HCT116 (cell line): ENCODE measurements around the gene DGKZ. TPM values are rescaled to one million over a fixed set of nuclear protein-coding genes. Genes with fewer than 3 reads are reported as not detected.
A peak's percentile ranks its signal among the peaks of the same experiment; 100 is the strongest.

Source experiments
- ATAC-seq: fragments of 200-7000 bp; cut with Tn5 transposase; 2 replicates; pipeline ENCODE4 v1.9.1; 2020; ENCODE audit warnings: mild to moderate bottlenecking, moderate library complexity
- BruUV-seq: library from RNA; stranded (reverse); fragments of 400-500 nt; replicated peaks from 2 replicates; lab custom pipeline; 2021; lab: Mats Ljungman, UMichigan
- CTCF ChIA-PET: fragments of 300-600 bp; sonication (Branson Sonifier 250); formaldehyde crosslinking; loops from one replicate; lab custom pipeline; 2021; ENCODE audit warnings: antibody characterized with exemption; lab: Charles Lee
- POLR2A ChIA-PET: fragments of 300-600, 350-600 bp; sonication (Branson Sonifier 250); formaldehyde crosslinking; loops from one replicate; lab custom pipeline; 2021; ENCODE audit warnings: antibody characterized with exemption; lab: Charles Lee
- RAD21 ChIA-PET, 2 experiments: fragments of 300-600 bp; sonication (Branson Sonifier 250); formaldehyde crosslinking; loops; one replicate each; lab custom pipeline; 2023; ENCODE audit warnings: low total read pairs in 2 of 2; ENCODE audit not compliant: uncharacterized antibody in 2 of 2, unreplicated experiment in 2 of 2, low non-redundant PET in 1 of 2; lab: Charles Lee
- DNase-seq: peaks from one replicate; pipeline ENCODE4 v3.0.0-alpha.2; 2010; ENCODE audit warnings: low read depth, low spot score
- H2AFZ ChIP-seq: fragments of 200-600 bp; shearing (Covaris generic), sonication (generic); 2 replicates; pipeline ENCODE4 v1.6.1; 2017; ENCODE audit warnings: low read depth, mixed run types, mixed read lengths, antibody characterized with exemption, low read length; ENCODE audit not compliant: poor library complexity, severe bottlenecking
- H3K27ac ChIP-seq: 2 replicates; pipeline ENCODE4 v1.5.1; 2012; ENCODE audit warnings: low read depth, low read length
- H3K27me3 ChIP-seq: fragments of 200-600 bp; sonication (generic); 2 replicates; pipeline ENCODE4 v1.6.1; 2016; ENCODE audit warnings: mixed run types, low read length, mixed read lengths; ENCODE audit not compliant: insufficient read depth
- H3K36me3 ChIP-seq, 2 experiments: fragments of 200-500 bp in 1 of 2; fragments of 200-600 bp in 1 of 2; sonication (Bioruptor generic) in 1 of 2; sonication (generic) in 1 of 2; 2 replicates each; pipeline versions ENCODE4 v1.5.1 to v1.6.1; 2014 to 2016; ENCODE audit warnings: low read length in 2 of 2, inconsistent platforms in 1 of 2, mixed read lengths in 1 of 2, mixed run types in 1 of 2; ENCODE audit not compliant: insufficient read depth in 2 of 2, control insufficient read depth in 1 of 2
- H3K4me1 ChIP-seq, 2 experiments: fragments of 200-600 bp in 1 of 2; sonication (generic) in 1 of 2; 2 replicates each; pipeline versions ENCODE4 v1.5.1 to v1.6.1; 2012 to 2017; ENCODE audit warnings: low read length in 2 of 2, inconsistent platforms in 1 of 2, mild to moderate bottlenecking in 1 of 2, mixed read lengths in 1 of 2, mixed run types in 1 of 2, moderate library complexity in 1 of 2; ENCODE audit not compliant: insufficient read depth in 2 of 2, control insufficient read depth in 1 of 2
- H3K4me2 ChIP-seq: fragments of 200-600 bp; sonication (generic); 2 replicates; pipeline ENCODE4 v1.6.1; 2017; ENCODE audit warnings: mixed run types, low read length, mixed read lengths
- H3K4me3 ChIP-seq, 2 experiments: fragments of 200-600 bp in 1 of 2; sonication (generic) in 1 of 2; replicated peaks in 1 of 2; 2 replicates each; pipeline ENCODE4 v1.5.1; 2011 to 2016; ENCODE audit warnings: low read length in 2 of 2, control low read depth in 1 of 2, low read depth in 1 of 2, mild to moderate bottlenecking in 1 of 2, mixed read lengths in 1 of 2, mixed run types in 1 of 2
- H3K79me2 ChIP-seq: fragments of 200-600 bp; sonication (generic); 2 replicates; pipeline ENCODE4 v1.6.1; 2017; ENCODE audit warnings: mild to moderate bottlenecking, mixed run types, low read length, moderate library complexity, mixed read lengths; ENCODE audit not compliant: insufficient read depth
- H3K9ac ChIP-seq: fragments of 200-600 bp; sonication (generic); 2 replicates; pipeline ENCODE4 v1.6.1; 2016; ENCODE audit warnings: low read length, mixed read lengths
- H3K9me2 ChIP-seq: fragments of 200-600 bp; sonication (generic), shearing (Covaris generic); 2 replicates; pipeline ENCODE4 v1.6.1; 2017; ENCODE audit warnings: mixed run types, mild to moderate bottlenecking, moderate library complexity; ENCODE audit not compliant: insufficient read depth
- H3K9me3 ChIP-seq, 2 experiments: fragments of 200-500 bp in 1 of 2; fragments of 200-600 bp in 1 of 2; sonication (Bioruptor generic) in 1 of 2; sonication (generic) in 1 of 2; 2 replicates each; pipeline ENCODE4 v1.6.1; 2014 to 2017; ENCODE audit warnings: low read length in 2 of 2, mixed read lengths in 2 of 2, inconsistent platforms in 1 of 2, low read depth in 1 of 2, mild to moderate bottlenecking in 1 of 2, mixed run types in 1 of 2, moderate library complexity in 1 of 2; ENCODE audit not compliant: control insufficient read depth in 1 of 2, insufficient read depth in 1 of 2
- H4K20me1 ChIP-seq: fragments of 200-600 bp; sonication (generic), shearing (Covaris generic); 2 replicates; pipeline ENCODE4 v1.6.1; 2017; ENCODE audit warnings: mixed run types, mild to moderate bottlenecking, moderate library complexity; ENCODE audit not compliant: insufficient read depth
- EZH2 ChIP-seq: fragments of 200-600 bp; sonication (generic); IDR thresholded peaks from 2 replicates; pipeline ENCODE4 v1.6.1; 2017; ENCODE audit warnings: antibody characterized with exemption, mixed run types
- FOSL1 ChIP-seq: IDR thresholded peaks from 2 replicates; pipeline ENCODE4 v1.6.1; 2012; ENCODE audit warnings: low read depth
- JUND ChIP-seq: IDR thresholded peaks from 2 replicates; pipeline ENCODE4 v1.6.1; 2012
- POLR2A ChIP-seq: IDR thresholded peaks from 2 replicates; pipeline ENCODE4 v1.7.0; 2011; ENCODE audit warnings: borderline replicate concordance; ENCODE audit not compliant: insufficient read depth, insufficient read length; ENCODE audit errors: extremely low read depth
- POLR2AphosphoS5 ChIP-seq: IDR thresholded peaks from 2 replicates; pipeline ENCODE4 v1.6.1; 2011; ENCODE audit warnings: mild to moderate bottlenecking, low read depth, low read length, moderate library complexity
- RAD21 ChIP-seq: IDR thresholded peaks from 2 replicates; pipeline ENCODE4 v1.6.1; 2012; ENCODE audit warnings: low read depth, mild to moderate bottlenecking
- REST ChIP-seq: IDR thresholded peaks from 2 replicates; pipeline ENCODE4 v1.6.1; 2012; ENCODE audit warnings: low read depth
- SIN3A ChIP-seq: IDR thresholded peaks from 2 replicates; pipeline ENCODE4 v1.6.1; 2012; ENCODE audit warnings: low read depth
- SRF ChIP-seq: IDR thresholded peaks from 2 replicates; pipeline ENCODE4 v1.6.1; 2012; ENCODE audit warnings: low read depth
- YY1 ChIP-seq: IDR thresholded peaks from 2 replicates; pipeline ENCODE4 v1.6.1; 2011; ENCODE audit warnings: low read length, low read depth, moderate library complexity, mild to moderate bottlenecking; ENCODE audit not compliant: insufficient replicate concordance; ENCODE audit errors: extremely low read depth
- intact Hi-C: fragments of 100-400 bp; cut with micrococcal nuclease; formaldehyde crosslinking; loops from 2 replicates; pipeline ENCODE4 v1.10.0; 2022
- total RNA-seq: library from RNA; stranded (reverse); gene quantifications from one replicate; pipeline ENCODE4 v1.2.1, GENCODE V29; 2021; ENCODE audit not compliant: unreplicated experiment
- TF ChIP-seq, protein P1 (sequence below): IDR thresholded peaks from 2 replicates; pipeline ENCODE4 v1.6.1; 2011; ENCODE audit warnings: mild to moderate bottlenecking, low read length, moderate library complexity; ENCODE audit not compliant: insufficient replicate concordance; ENCODE audit errors: extremely low read depth
- TF ChIP-seq, protein P2 (sequence below): IDR thresholded peaks from 2 replicates; pipeline ENCODE4 v1.6.1; 2012

The DGKZ gene
- total RNA-seq, 1 experiment from 2014 or later = 70.2 TPM

DNA sequence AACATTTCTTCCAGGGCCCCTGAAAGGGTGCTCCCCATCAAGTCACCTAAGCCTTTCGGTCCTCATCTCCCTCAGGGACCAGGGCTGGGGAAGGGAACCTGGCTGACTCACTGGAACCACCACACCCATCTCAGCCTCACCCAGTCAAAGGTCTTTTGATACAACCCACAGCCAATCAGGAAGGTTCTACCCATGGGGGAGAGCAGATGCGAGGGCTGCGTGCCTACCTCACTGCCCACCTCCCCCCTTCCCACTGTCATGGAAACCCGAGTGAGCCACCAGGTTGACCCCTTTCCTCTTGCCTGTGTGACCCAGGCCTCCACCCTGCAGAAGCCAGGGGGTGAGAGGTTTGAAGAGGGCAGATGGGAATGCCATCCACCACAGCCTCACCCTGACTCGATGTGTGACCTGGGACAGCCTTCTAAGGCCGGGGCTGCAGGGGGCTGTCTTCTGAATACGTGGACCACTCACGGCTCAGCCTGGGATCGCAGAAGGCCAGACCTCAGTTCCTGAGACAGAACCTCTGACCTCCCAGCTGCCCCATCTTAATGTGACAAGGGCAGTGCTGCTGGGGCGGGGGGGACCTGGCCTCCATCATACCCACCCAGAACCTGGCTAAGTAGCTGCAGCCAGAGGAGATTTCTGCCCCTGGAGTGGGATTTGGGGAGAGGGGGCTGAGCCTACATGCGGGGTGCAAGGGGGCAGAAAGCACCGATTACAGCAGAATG lies 36.9 kb downstream of the DGKZ start:
- peak; percentile 40 for ATAC-seq
- Histone ChIP-seq H2AFZ (no peak overlapping the region), H4K20me1 (no peaks in the 10 kb centered on the region), H3K9me2 (no peaks in the 10 kb centered on the region), H3K4me3 (peak overlapping the region; percentile 11 to 85; a peak in 2 of 4 replicates), H3K9ac (peak overlapping the region; percentile 35), H3K27ac (peak overlapping the region; percentile 41; the same call in 1 of the 2 replicates), H3K4me2 (peak overlapping the region; percentile 85), H3K4me1 (peaks cover 28 to 80% of the 10 kb centered on the region in 2 experiments), H3K9me3 (no peaks in the 10 kb centered on the region), H3K36me3 (no peaks in the 10 kb centered on the region), H3K79me2 (peaks cover 12% of the 10 kb centered on the region; the same call in 1 of the 2 replicates), H3K27me3 (no peaks in the 10 kb centered on the region)
- ChIA-PET RAD21 (no interaction called here), POLR2A (interaction anchor here (1.5 kb wide), 1 partner anchor 8 kb away, joined by 4 read pairs; the partner anchor contains the start of gene CHRM4), CTCF (interaction anchor here (0.8 to 1.6 kb wide), 12 partner anchors 8 to 317 kb away, joined by 3 to 13 read pairs (median 4); partner anchors contain the start of genes ARHGAP1, CHRM4 and ZNF408)
- intact Hi-C loops = loop anchor here (10.0 kb wide), 2 partner anchors 231 to 421 kb away; partner anchors contain the start of genes ATG13 and HARBI1
- no TSS peak for BruUV-seq
- TF ChIP-seq, protein P1, sequence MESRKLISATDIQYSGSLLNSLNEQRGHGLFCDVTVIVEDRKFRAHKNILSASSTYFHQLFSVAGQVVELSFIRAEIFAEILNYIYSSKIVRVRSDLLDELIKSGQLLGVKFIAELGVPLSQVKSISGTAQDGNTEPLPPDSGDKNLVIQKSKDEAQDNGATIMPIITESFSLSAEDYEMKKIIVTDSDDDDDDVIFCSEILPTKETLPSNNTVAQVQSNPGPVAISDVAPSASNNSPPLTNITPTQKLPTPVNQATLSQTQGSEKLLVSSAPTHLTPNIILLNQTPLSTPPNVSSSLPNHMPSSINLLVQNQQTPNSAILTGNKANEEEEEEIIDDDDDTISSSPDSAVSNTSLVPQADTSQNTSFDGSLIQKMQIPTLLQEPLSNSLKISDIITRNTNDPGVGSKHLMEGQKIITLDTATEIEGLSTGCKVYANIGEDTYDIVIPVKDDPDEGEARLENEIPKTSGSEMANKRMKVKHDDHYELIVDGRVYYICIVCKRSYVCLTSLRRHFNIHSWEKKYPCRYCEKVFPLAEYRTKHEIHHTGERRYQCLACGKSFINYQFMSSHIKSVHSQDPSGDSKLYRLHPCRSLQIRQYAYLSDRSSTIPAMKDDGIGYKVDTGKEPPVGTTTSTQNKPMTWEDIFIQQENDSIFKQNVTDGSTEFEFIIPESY = no peak
- TF ChIP-seq JUND (no peak), SRF (no peak), REST (no peak), POLR2AphosphoS5 (no peak; the same call in 1 of the 2 replicates), YY1 (no peak), EZH2 (no peak), POLR2A (no peak), RAD21 (no peak), FOSL1 (no peak), SIN3A (no peak)
- TF ChIP-seq, protein P2, sequence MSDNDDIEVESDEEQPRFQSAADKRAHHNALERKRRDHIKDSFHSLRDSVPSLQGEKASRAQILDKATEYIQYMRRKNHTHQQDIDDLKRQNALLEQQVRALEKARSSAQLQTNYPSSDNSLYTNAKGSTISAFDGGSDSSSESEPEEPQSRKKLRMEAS = no peak
- peak; percentile 46 for DNase-seq
